ENCODE results near the gene PARP14. TPM values are rescaled to one million over a fixed set of nuclear protein-coding genes. Genes with fewer than 3 reads are reported as not detected.
A peak's percentile ranks its signal among the peaks of the same experiment; 100 is the strongest.

PARP14 gene, protein sequence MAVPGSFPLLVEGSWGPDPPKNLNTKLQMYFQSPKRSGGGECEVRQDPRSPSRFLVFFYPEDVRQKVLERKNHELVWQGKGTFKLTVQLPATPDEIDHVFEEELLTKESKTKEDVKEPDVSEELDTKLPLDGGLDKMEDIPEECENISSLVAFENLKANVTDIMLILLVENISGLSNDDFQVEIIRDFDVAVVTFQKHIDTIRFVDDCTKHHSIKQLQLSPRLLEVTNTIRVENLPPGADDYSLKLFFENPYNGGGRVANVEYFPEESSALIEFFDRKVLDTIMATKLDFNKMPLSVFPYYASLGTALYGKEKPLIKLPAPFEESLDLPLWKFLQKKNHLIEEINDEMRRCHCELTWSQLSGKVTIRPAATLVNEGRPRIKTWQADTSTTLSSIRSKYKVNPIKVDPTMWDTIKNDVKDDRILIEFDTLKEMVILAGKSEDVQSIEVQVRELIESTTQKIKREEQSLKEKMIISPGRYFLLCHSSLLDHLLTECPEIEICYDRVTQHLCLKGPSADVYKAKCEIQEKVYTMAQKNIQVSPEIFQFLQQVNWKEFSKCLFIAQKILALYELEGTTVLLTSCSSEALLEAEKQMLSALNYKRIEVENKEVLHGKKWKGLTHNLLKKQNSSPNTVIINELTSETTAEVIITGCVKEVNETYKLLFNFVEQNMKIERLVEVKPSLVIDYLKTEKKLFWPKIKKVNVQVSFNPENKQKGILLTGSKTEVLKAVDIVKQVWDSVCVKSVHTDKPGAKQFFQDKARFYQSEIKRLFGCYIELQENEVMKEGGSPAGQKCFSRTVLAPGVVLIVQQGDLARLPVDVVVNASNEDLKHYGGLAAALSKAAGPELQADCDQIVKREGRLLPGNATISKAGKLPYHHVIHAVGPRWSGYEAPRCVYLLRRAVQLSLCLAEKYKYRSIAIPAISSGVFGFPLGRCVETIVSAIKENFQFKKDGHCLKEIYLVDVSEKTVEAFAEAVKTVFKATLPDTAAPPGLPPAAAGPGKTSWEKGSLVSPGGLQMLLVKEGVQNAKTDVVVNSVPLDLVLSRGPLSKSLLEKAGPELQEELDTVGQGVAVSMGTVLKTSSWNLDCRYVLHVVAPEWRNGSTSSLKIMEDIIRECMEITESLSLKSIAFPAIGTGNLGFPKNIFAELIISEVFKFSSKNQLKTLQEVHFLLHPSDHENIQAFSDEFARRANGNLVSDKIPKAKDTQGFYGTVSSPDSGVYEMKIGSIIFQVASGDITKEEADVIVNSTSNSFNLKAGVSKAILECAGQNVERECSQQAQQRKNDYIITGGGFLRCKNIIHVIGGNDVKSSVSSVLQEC (N-terminal part only)
- polyA plus RNA-seq (2011; rRNA removed) (23.0 and 23.6 TPM in 2 replicates), polyA plus RNA-seq (2017; fragmentation: RNase III; extraction: RNeasy Plus Mini Kit Qiagen cat#74134 plus additional on column Dnase treatment) (7.5 to 8.7 TPM (median 8.7 TPM) in 3 replicates), polyA minus RNA-seq (2011; rRNA and poly(A)+ RNA removed) (25.6 and 28.5 TPM in 2 replicates)
- 3.2 and 3.8 TPM in 2 replicates for polyA plus RNA-seq (2012; cell fraction: cytosol; rRNA removed)
- polyA plus RNA-seq (2012; cell fraction: nucleus; rRNA removed), result 6.3 and 10.9 TPM in 2 replicates

DNA sequence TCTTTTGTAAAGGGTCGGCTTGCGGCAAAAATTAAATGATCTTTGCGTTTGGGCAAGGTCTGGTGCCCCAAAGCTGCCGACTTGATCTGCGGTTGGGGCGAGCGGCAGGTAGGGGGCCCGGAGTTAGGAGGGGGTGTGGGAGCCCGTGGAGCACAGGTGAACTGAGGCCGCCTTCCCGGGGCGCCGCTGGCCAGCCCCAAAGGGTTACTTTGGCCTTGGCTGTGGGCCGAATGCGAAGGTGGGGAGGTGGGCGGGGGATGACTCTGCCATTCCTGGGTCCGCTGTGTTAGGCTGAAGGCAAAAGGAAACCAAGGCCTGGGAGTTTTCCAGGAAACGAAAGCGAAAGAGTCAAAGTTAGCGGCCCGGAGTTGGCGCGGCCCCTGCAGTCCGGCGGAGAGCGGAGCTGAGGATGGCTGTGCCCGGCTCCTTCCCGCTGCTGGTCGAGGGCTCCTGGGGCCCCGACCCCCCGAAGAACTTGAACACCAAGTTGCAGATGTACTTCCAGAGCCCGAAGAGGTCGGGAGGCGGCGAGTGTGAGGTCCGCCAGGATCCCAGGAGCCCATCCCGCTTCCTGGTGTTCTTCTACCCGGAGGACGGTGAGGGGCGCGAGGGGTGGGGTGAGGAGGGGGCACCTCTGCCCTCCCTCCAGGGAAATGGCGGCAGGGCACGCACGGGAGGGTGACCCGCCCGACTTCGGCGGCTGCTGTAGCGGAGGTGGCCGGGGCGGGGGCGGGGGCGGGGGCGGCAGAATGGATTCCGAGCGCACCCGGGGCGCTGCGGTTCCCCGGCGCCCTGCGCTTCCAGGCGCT lies at the start of gene PARP14:
PARP14 (plus strand) TSS at position 365 of the 809 bp plus-strand sequence; CDS start at position 410, 45 bp downstream.
- ChIA-PET POLR2A (interaction anchor here (1.4 to 2.8 kb wide), 3 partner anchors 113 to 296 kb away, joined by 4 to 12 read pairs (median 6); partner anchors contain the start of genes DTX3L, FAM162A, HSPBAP1 and PARP9), CTCF (interaction anchor here (0.6 to 4.6 kb wide), 16 partner anchors 14 to 578 kb away, joined by 3 to 52 read pairs (median 4); partner anchors contain the start of gene HSPBAP1)
- Histone ChIP-seq H3K27ac (peak within 1 kb of the TSS; percentile 92 to 95), H3K4me2 (peak within 1 kb of the TSS; percentile 93), H3K4me3 (peak within 1 kb of the TSS; percentile 73), H3K9me3 (no peaks in the 10 kb centered on the region), H3K4me1 (peaks cover 17% of the 10 kb centered on the region)
- TF ChIP-seq PHF8 (IDR thresholded peaks at IDR 0.05; ENCODE audit: borderline replicate concordance, low read depth), result peak; percentile 75; the same call in 1 of the 2 replicates
- TF ChIP-seq FOSL2 (IDR thresholded peaks at IDR 0.05), result no peak
- TF ChIP-seq FOSL2 (CRISPR knock-in tag; IDR thresholded peaks at IDR 0.05), result 0 out of 2 replicates have a peak, but pooled peaks have one; percentile 3
- TF ChIP-seq SREBF2 (IDR thresholded peaks at IDR 0.05), result no peak
- no peak for TF ChIP-seq ZC3H11A (IDR thresholded peaks at IDR 0.05)
- 0 out of 2 replicates have a peak, but pooled peaks have one; percentile 24 for TF ChIP-seq POLR2A (IDR thresholded peaks at IDR 0.05; ENCODE audit: low read length)
- TF ChIP-seq, protein P1, sequence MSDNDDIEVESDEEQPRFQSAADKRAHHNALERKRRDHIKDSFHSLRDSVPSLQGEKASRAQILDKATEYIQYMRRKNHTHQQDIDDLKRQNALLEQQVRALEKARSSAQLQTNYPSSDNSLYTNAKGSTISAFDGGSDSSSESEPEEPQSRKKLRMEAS (IDR thresholded peaks at IDR 0.05), result peak; percentile 18; the same call in 1 of the 2 replicates
- no peak for FAIRE-seq
- 2% methylated on average over 43 of the region's 63 CpGs for WGBS (ENCODE audit: missing lambda C conversion rate)
- peak; percentile 63 to 70 for ATAC-seq
- DNase-seq (ENCODE audit: low read depth in 1 of 2, low spot score in 1 of 2), result peak; percentile 35 to 52

DNA sequence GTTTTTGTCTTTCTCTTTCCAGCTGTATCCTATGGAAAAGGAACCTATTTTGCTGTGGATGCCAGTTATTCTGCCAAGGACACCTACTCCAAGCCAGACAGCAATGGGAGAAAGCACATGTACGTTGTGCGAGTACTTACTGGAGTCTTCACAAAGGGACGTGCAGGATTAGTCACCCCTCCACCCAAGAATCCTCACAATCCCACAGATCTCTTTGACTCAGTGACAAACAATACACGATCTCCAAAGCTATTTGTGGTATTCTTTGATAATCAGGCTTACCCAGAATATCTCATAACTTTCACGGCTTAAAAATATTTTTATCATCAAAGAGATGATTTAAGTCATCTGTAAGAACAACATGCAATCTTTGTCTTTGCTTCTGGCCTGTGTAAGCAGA lies 44.9 kb upstream of the PARP14 start:
- Histone ChIP-seq H3K4me1 (no peaks in the 10 kb centered on the region), H3K27ac (no peak overlapping the region), H3K9me3 (no peaks in the 10 kb centered on the region), H3K4me3 (no peak overlapping the region), H3K4me2 (no peak overlapping the region)
- DNase-seq (ENCODE audit: low read depth in 1 of 2, low spot score in 1 of 2), result no peak
- POLR2A ChIA-PET, result no interaction called here
- CTCF ChIA-PET, result interaction anchor here (1.1 kb wide), 1 partner anchor 10 kb away, joined by 3 read pairs; no protein-coding TSS in a partner anchor
- TF ChIP-seq ZFP36 (IDR thresholded peaks at IDR 0.05; ENCODE audit: borderline replicate concordance, partially characterized antibody) (no peak), POLR2AphosphoS2 (conservative IDR thresholded peaks at IDR 0.05; ENCODE audit: low read length) (no peak), RARB (CRISPR knock-in tag; IDR thresholded peaks at IDR 0.05) (no peak), ESRRA (IDR thresholded peaks at IDR 0.05; ENCODE audit: borderline replicate concordance, low read length) (no peak), CEBPB (IDR thresholded peaks at IDR 0.05) (no peak), HOXA7 (CRISPR knock-in tag; IDR thresholded peaks at IDR 0.05) (no peak), HEYL (CRISPR knock-in tag; IDR thresholded peaks at IDR 0.05) (no peak), BHLHE40 (IDR thresholded peaks at IDR 0.05; ENCODE audit: low read depth, low read length) (no peak), EHMT2 (IDR thresholded peaks at IDR 0.05; ENCODE audit: low read depth) (no peak), FOSL2 (IDR thresholded peaks at IDR 0.05) (no peak), FOSL2 (CRISPR knock-in tag; IDR thresholded peaks at IDR 0.05) (no peak), PHF8 (IDR thresholded peaks at IDR 0.05; ENCODE audit: borderline replicate concordance, low read depth) (no peak), ZNF302 (CRISPR knock-in tag; IDR thresholded peaks at IDR 0.05) (no peak)
- TF ChIP-seq, protein P2, sequence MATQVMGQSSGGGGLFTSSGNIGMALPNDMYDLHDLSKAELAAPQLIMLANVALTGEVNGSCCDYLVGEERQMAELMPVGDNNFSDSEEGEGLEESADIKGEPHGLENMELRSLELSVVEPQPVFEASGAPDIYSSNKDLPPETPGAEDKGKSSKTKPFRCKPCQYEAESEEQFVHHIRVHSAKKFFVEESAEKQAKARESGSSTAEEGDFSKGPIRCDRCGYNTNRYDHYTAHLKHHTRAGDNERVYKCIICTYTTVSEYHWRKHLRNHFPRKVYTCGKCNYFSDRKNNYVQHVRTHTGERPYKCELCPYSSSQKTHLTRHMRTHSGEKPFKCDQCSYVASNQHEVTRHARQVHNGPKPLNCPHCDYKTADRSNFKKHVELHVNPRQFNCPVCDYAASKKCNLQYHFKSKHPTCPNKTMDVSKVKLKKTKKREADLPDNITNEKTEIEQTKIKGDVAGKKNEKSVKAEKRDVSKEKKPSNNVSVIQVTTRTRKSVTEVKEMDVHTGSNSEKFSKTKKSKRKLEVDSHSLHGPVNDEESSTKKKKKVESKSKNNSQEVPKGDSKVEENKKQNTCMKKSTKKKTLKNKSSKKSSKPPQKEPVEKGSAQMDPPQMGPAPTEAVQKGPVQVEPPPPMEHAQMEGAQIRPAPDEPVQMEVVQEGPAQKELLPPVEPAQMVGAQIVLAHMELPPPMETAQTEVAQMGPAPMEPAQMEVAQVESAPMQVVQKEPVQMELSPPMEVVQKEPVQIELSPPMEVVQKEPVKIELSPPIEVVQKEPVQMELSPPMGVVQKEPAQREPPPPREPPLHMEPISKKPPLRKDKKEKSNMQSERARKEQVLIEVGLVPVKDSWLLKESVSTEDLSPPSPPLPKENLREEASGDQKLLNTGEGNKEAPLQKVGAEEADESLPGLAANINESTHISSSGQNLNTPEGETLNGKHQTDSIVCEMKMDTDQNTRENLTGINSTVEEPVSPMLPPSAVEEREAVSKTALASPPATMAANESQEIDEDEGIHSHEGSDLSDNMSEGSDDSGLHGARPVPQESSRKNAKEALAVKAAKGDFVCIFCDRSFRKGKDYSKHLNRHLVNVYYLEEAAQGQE (IDR thresholded peaks at IDR 0.05), result no peak
- TF ChIP-seq, protein P1 (IDR thresholded peaks at IDR 0.05), result no peak
- WGBS (ENCODE audit: missing lambda C conversion rate), result 58% methylated on average over 5 of the region's 5 CpGs
- no peak for FAIRE-seq
- ATAC-seq, result no peak
